Liver (tissue), 9 donors: ENCODE results near the gene ACYP2. TPM values are rescaled to one million over a fixed set of nuclear protein-coding genes. Genes with fewer than 3 reads are reported as not detected.

ENCODE experiments used
- DNase-seq: peaks from one replicate; pipeline ENCODE4 v3.0.0-alpha.2; 2017; ENCODE audit warnings: low spot score
- H3K27ac ChIP-seq, 2 donors: one replicate each; pipeline ENCODE4 v1.7.0; 2013; ENCODE audit warnings: inconsistent platforms in 2 of 2, low read length in 2 of 2, control low read depth in 1 of 2, low read depth in 1 of 2, mild to moderate bottlenecking in 1 of 2
- H3K27me3 ChIP-seq, 4 donors: one replicate each; pipeline versions ENCODE4 v1.6.1 to v1.7.0; 2013; ENCODE audit warnings: low read length in 3 of 4, inconsistent platforms in 1 of 4, mild to moderate bottlenecking in 1 of 4, moderate library complexity in 1 of 4; ENCODE audit not compliant: control insufficient read depth in 4 of 4, insufficient read depth in 4 of 4
- H3K36me3 ChIP-seq, 4 donors: one replicate each; pipeline versions ENCODE4 v1.6.1 to v1.7.0; 2013; ENCODE audit warnings: low read length in 3 of 4, mild to moderate bottlenecking in 3 of 4, low read depth in 1 of 4, moderate library complexity in 1 of 4; ENCODE audit not compliant: control insufficient read depth in 4 of 4, insufficient read depth in 3 of 4
- H3K4me1 ChIP-seq, 4 donors: one replicate each; pipeline versions ENCODE4 v1.6.1 to v1.7.0; 2013; ENCODE audit warnings: low read length in 3 of 4, mild to moderate bottlenecking in 3 of 4, moderate library complexity in 1 of 4; ENCODE audit not compliant: control insufficient read depth in 4 of 4, insufficient read depth in 4 of 4
- H3K4me3 ChIP-seq, 3 donors: one replicate each; pipeline versions ENCODE4 v1.6.1 to v1.7.0; 2013; ENCODE audit warnings: low read length in 3 of 3, control low read depth in 1 of 3, low read depth in 1 of 3, mild to moderate bottlenecking in 1 of 3
- H3K9ac ChIP-seq, 2 donors: one replicate each; pipeline ENCODE4 v1.7.0; 2013; ENCODE audit warnings: low read length in 2 of 2, mild to moderate bottlenecking in 2 of 2, moderate library complexity in 2 of 2, control low read depth in 1 of 2, low read depth in 1 of 2
- H3K9me3 ChIP-seq, 4 donors: one replicate each; pipeline versions ENCODE4 v1.6.1 to v1.7.0; 2013; ENCODE audit warnings: low read length in 3 of 4; ENCODE audit not compliant: control insufficient read depth in 4 of 4
- ATF3 ChIP-seq: IDR thresholded peaks from 2 replicates; pipeline ENCODE4 v1.6.1; 2016; ENCODE audit warnings: antibody characterized with exemption
- EGR1 ChIP-seq, 2 donors: IDR thresholded peaks; 2 replicates each; pipeline ENCODE4 v1.6.1; 2016 to 2018; ENCODE audit warnings: antibody characterized with exemption in 2 of 2, low read depth in 2 of 2
- FOXA2 ChIP-seq: IDR thresholded peaks from 2 replicates; pipeline ENCODE4 v1.6.1; 2016; ENCODE audit warnings: antibody characterized with exemption
- HNF4G ChIP-seq: IDR thresholded peaks from 2 replicates; pipeline ENCODE4 v1.6.1; 2016; ENCODE audit warnings: antibody characterized with exemption
- NR2F2 ChIP-seq: IDR thresholded peaks from 2 replicates; pipeline ENCODE4 v1.6.1; 2016; ENCODE audit warnings: antibody characterized with exemption
- RAD21 ChIP-seq, 2 donors: IDR thresholded peaks; 2 replicates each; pipeline ENCODE4 v1.6.1; 2016; ENCODE audit warnings: antibody characterized with exemption in 2 of 2, mild to moderate bottlenecking in 2 of 2
- SP1 ChIP-seq: IDR thresholded peaks from 2 replicates; pipeline ENCODE4 v1.6.1; 2018; ENCODE audit warnings: antibody characterized with exemption, mild to moderate bottlenecking
- WGBS: extraction: QIAGEN DNeasy Blood & Tissue Kit; methylation state at CpG from one replicate; pipeline ENCODE4 v1.1.7; 2013; 5-methylcytosine and 5-hydroxymethylcytosine counted together
- polyA plus RNA-seq, 2 donors: library from polyadenylated mRNA; stranded (reverse) in 1 of 2; unstranded in 1 of 2; fragments of 200-250 nt in 1 of 2; fragments of >200 nt in 1 of 2; fragmentation: Nextera tagmentation in 1 of 2; extraction: Ambion mirVana in 1 of 2; gene quantifications; one replicate each; pipeline versions ENCODE4 v1.2.1 to v1.2.3, GENCODE V29; 2013 to 2015
- total RNA-seq, 2 donors: library from RNA; depleted of rRNA; stranded (reverse); fragments of >200 nt; gene quantifications; one replicate each; pipeline ENCODE4 v1.2.3, GENCODE V29; 2014
- TF ChIP-seq, protein P1 (sequence below): IDR thresholded peaks from 2 replicates; pipeline ENCODE4 v1.6.1; 2016; ENCODE audit warnings: antibody characterized with exemption, mild to moderate bottlenecking
- TF ChIP-seq, protein P2 (sequence below): IDR thresholded peaks from 2 replicates; pipeline ENCODE4 v1.6.1; 2016; ENCODE audit warnings: antibody characterized with exemption
- donor health status: healthy.
- donor health status: healthy.
- donor health status: healthy.
- donor health status: healthy.
- donor health status: healthy.

Gene ACYP2
- total and polyA plus RNA-seq, 4 donors, result 13.1 to 44.3 (median 15.4) TPM

GRCh38 chr2:54077088-54077900 lies 38.1 kb upstream of the ACYP2 start:
- no peak overlapping the region for H3K4me3 ChIP-seq
- no peak overlapping the region for H3K9ac ChIP-seq
- H3K36me3 ChIP-seq, result no peaks in the 10 kb centered on the region
- no peaks in the 10 kb centered on the region for H3K27me3 ChIP-seq
- H3K4me1 ChIP-seq, result no peaks in the 10 kb centered on the region
- no peak for DNase-seq
- H3K9me3 ChIP-seq, result no peaks in the 10 kb centered on the region
- WGBS, result 69% methylated on average over 2 of the region's 2 CpGs
- TF ChIP-seq NR2F2, result no peak
- TF ChIP-seq FOXA2, result no peak
- TF ChIP-seq, protein P1, sequence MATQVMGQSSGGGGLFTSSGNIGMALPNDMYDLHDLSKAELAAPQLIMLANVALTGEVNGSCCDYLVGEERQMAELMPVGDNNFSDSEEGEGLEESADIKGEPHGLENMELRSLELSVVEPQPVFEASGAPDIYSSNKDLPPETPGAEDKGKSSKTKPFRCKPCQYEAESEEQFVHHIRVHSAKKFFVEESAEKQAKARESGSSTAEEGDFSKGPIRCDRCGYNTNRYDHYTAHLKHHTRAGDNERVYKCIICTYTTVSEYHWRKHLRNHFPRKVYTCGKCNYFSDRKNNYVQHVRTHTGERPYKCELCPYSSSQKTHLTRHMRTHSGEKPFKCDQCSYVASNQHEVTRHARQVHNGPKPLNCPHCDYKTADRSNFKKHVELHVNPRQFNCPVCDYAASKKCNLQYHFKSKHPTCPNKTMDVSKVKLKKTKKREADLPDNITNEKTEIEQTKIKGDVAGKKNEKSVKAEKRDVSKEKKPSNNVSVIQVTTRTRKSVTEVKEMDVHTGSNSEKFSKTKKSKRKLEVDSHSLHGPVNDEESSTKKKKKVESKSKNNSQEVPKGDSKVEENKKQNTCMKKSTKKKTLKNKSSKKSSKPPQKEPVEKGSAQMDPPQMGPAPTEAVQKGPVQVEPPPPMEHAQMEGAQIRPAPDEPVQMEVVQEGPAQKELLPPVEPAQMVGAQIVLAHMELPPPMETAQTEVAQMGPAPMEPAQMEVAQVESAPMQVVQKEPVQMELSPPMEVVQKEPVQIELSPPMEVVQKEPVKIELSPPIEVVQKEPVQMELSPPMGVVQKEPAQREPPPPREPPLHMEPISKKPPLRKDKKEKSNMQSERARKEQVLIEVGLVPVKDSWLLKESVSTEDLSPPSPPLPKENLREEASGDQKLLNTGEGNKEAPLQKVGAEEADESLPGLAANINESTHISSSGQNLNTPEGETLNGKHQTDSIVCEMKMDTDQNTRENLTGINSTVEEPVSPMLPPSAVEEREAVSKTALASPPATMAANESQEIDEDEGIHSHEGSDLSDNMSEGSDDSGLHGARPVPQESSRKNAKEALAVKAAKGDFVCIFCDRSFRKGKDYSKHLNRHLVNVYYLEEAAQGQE, result no peak
- no peak for TF ChIP-seq ATF3
- no peak for TF ChIP-seq HNF4G
- TF ChIP-seq SP1, result no peak
- TF ChIP-seq, protein P2, sequence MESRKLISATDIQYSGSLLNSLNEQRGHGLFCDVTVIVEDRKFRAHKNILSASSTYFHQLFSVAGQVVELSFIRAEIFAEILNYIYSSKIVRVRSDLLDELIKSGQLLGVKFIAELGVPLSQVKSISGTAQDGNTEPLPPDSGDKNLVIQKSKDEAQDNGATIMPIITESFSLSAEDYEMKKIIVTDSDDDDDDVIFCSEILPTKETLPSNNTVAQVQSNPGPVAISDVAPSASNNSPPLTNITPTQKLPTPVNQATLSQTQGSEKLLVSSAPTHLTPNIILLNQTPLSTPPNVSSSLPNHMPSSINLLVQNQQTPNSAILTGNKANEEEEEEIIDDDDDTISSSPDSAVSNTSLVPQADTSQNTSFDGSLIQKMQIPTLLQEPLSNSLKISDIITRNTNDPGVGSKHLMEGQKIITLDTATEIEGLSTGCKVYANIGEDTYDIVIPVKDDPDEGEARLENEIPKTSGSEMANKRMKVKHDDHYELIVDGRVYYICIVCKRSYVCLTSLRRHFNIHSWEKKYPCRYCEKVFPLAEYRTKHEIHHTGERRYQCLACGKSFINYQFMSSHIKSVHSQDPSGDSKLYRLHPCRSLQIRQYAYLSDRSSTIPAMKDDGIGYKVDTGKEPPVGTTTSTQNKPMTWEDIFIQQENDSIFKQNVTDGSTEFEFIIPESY, result no peak
- H3K27ac ChIP-seq, result no peak overlapping the region

DNA sequence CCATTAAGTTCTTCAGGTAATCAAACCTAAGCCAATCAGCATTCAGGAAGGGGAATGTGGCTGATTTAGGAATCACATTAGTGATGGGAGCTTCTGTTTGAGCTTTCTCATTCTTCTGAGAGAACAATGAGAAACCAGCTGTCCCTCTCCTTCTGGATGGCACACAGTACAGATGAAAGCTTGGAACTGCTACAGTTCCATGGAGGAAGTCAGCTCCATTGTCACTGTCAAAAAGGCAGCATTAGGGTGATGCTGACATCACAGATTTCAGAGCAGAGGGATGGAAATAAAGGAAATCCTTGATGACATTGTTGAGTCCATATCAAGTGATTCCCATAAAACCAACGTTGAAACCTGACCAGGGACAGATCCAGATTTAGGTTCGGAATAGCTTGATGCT lies 36.1 kb upstream of the ACYP2 start:
- WGBS, result 76% methylated on average over 2 of the region's 2 CpGs
- H3K27ac ChIP-seq, result no peak overlapping the region
- TF ChIP-seq FOXA2 (no peak), EGR1 (IDR thresholded peaks at IDR 0.05; ENCODE audit: low read depth in 2 of 2) (no peak), ATF3 (no peak), RAD21 (IDR thresholded peaks at IDR 0.05) (no peak), NR2F2 (no peak)
- TF ChIP-seq, protein P1, result no peak

More for the DNA sequence above, 36.1 kb upstream of the ACYP2 start:
- Histone ChIP-seq H3K27me3 (no peaks in the 10 kb centered on the region), H3K4me3 (no peak overlapping the region), H3K36me3 (no peaks in the 10 kb centered on the region), H3K9ac (no peak overlapping the region), H3K9me3 (no peaks in the 10 kb centered on the region), H3K4me1 (no peaks in the 10 kb centered on the region)
- no peak for DNase-seq
